Gastroesophageal sphincter (tissue), 4 donors: ENCODE data around the gene ZNF518B. TPM values are rescaled to one million over a fixed set of nuclear protein-coding genes. Genes with fewer than 3 reads are reported as not detected.
"Not testable (repeated sequence)": the region's sequence is repeated elsewhere in the genome, so short reads cannot be mapped to it uniquely, and the experiment has no call there.

Experiments
- ATAC-seq: fragments of 150-250 bp; one replicate; pipeline ENCODE4 v1.9.1; 2016; ENCODE audit warnings: mild to moderate bottlenecking, moderate library complexity
- H3K27ac ChIP-seq, 4 donors: fragments of 200-600 bp; sonication (generic) in 3 of 4; 1 replicate in 3 of 4; 2 replicates in 1 of 4; pipeline ENCODE4 v1.5.1; 2016 to 2019
- H3K27me3 ChIP-seq: fragments of 200-600 bp; sonication (generic); one replicate; pipeline ENCODE4 v1.5.1; 2019
- H3K36me3 ChIP-seq, 2 donors: fragments of 200-600 bp; sonication (generic); one replicate each; pipeline ENCODE4 v1.5.1; 2019; ENCODE audit warnings: control low read depth in 1 of 2
- H3K4me1 ChIP-seq, 3 donors: fragments of 200-600 bp; sonication (generic); 1 replicate in 2 of 3; 2 replicates in 1 of 3; pipeline ENCODE4 v1.5.1; 2016 to 2019; ENCODE audit warnings: control low read depth in 2 of 3
- H3K4me3 ChIP-seq, 2 donors: fragments of 200-600 bp; sonication (generic); one replicate each; pipeline ENCODE4 v1.5.1; 2019; ENCODE audit warnings: mild to moderate bottlenecking in 1 of 2, moderate library complexity in 1 of 2
- H3K9me3 ChIP-seq, 3 donors: fragments of 200-600 bp; sonication (generic); one replicate each; pipeline ENCODE4 v1.5.1; 2017 to 2019; ENCODE audit warnings: control low read depth in 2 of 3
- EP300 ChIP-seq: sonication (generic); formaldehyde crosslinking; IDR thresholded peaks from one replicate; pipeline ENCODE4 v1.6.1; 2017; ENCODE audit warnings: antibody characterized with exemption, mild to moderate bottlenecking
- POLR2A ChIP-seq, 2 donors: fragments of 450-650 bp; IDR thresholded peaks; one replicate each; pipeline ENCODE4 v1.6.1; 2017; ENCODE audit warnings: antibody characterized with exemption in 2 of 2, mild to moderate bottlenecking in 2 of 2, moderate library complexity in 1 of 2
- POLR2AphosphoS5 ChIP-seq: sonication (generic); formaldehyde crosslinking; IDR thresholded peaks from one replicate; pipeline ENCODE4 v1.6.1; 2017; ENCODE audit warnings: antibody characterized with exemption
- WGBS, 2 donors: methylation state at CpG; one replicate each; pipeline ENCODE4 v1.1.5; 2018; ENCODE audit warnings: low coverage in 1 of 2; 5-methylcytosine and 5-hydroxymethylcytosine counted together
- total RNA-seq, 4 donors: library from RNA; depleted of rRNA; stranded (reverse); fragments of >200 nt; gene quantifications; one replicate each; pipeline ENCODE4 v1.1.0, GENCODE V29; 2016
- TF ChIP-seq, protein P1 (sequence below), 4 experiments: fragments of 200-600 bp in 2 of 4; fragments of 450-650 bp in 2 of 4; sonication (generic) in 1 of 4; IDR thresholded peaks; one replicate each; pipeline ENCODE4 v1.5.1; 2017 to 2019; ENCODE audit warnings: antibody characterized with exemption in 4 of 4, mild to moderate bottlenecking in 2 of 4, moderate library complexity in 2 of 4

The ZNF518B gene
- total RNA-seq, 4 donors from 2014 or later: 28.7 to 36.5 (median 32.8) TPM

DNA sequence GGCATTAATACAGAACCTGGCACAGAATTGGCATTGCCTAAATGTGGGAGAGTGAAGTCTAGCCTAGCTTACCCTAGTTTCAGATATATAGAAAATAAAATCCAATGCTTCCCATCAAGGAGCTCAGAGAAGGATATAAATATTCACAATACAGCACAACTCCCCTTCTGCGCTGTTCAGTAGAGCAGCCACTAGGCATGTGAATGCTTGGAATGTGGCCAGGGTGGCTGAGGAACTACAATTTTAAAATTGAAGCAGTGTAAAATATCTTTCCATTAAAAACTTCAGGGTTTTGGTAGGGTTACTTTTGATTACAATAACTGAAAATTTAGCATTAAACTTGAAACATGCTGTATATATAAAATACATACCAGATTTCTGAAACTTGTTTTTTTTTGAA lies 19.5 kb downstream of the ZNF518B start:
- ATAC-seq: no peak
- Histone ChIP-seq H3K27me3 (no peaks in the 10 kb centered on the region), H3K36me3 (no peaks in the 10 kb centered on the region), H3K9me3 (peaks cover 0 to 12% (median 2%) of the 10 kb centered on the region in 3 donors), H3K27ac (no peak overlapping the region), H3K4me1 (no peaks in the 10 kb centered on the region), H3K4me3 (no peak overlapping the region)
- TF ChIP-seq POLR2AphosphoS5: no peak
- 55 to 71% methylated on average over 1 of the region's 1 CpG for WGBS, 2 donors

DNA sequence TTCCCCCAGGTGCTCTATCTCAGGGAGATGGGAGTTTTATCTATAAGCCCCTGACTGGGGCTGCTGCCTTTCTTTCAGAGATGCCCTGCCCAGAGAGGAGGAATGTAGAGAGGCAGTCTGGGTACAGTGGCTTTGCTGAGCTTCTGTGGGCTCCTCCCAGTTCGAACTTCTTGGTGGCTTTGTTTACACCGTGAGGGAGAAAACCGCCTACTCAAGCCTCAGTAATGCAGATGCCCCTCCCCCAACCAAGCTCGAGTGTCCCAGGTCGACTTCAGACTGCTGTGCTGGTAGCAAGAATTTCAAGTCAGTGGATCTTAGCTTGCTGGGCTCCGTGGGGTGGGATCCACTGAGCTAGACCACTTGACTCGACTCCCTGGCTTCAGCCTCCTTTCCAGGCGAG lies 29.5 kb downstream of the ZNF518B start:
- H3K27ac ChIP-seq: not testable (repeated sequence)

DNA sequence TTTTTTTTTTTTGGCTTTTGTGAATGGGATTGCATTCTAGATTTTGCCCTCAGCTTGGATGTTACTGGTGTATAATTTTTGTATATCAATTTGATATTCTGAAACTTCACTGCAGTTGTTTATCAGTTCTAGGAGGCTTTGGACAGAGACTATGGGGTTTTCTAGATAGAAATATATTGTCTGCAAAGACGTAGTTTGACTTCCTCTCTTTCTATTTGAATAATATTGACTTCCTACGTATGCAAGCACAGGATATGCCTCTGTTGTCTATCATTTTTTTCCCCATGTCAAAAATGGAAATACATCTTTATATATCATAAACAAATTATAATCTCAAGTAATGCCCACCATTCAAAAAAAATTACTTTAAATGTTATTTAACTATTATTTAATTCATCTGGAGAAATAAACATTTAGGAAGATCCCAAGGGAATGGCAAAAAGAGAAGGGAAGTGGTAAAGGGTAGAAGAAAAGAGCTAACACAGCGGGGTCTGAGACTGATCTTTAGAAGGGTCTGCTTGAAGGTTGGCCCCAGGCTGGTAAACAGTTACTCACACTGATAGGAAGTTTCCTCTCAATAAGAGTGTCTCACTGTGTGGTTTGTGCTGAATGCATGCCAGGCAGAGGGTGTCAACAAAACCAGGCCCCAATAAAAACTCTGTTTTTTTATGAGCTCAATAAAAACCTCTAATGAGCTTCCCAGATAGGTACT lies 35.7 kb downstream of the ZNF518B start:
- Histone ChIP-seq H3K9me3 (no peaks in the 10 kb centered on the region), H3K27me3 (no peaks in the 10 kb centered on the region), H3K27ac (no peak overlapping the region), H3K4me1 (no peaks in the 10 kb centered on the region), H3K4me3 (no peak overlapping the region), H3K36me3 (no peaks in the 10 kb centered on the region)
- ATAC-seq: no peak
- TF ChIP-seq, protein P1, sequence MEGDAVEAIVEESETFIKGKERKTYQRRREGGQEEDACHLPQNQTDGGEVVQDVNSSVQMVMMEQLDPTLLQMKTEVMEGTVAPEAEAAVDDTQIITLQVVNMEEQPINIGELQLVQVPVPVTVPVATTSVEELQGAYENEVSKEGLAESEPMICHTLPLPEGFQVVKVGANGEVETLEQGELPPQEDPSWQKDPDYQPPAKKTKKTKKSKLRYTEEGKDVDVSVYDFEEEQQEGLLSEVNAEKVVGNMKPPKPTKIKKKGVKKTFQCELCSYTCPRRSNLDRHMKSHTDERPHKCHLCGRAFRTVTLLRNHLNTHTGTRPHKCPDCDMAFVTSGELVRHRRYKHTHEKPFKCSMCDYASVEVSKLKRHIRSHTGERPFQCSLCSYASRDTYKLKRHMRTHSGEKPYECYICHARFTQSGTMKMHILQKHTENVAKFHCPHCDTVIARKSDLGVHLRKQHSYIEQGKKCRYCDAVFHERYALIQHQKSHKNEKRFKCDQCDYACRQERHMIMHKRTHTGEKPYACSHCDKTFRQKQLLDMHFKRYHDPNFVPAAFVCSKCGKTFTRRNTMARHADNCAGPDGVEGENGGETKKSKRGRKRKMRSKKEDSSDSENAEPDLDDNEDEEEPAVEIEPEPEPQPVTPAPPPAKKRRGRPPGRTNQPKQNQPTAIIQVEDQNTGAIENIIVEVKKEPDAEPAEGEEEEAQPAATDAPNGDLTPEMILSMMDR (IDR thresholded peaks at IDR 0.05): no peak
- TF ChIP-seq POLR2AphosphoS5: no peak
- no peak for TF ChIP-seq POLR2A (IDR thresholded peaks at IDR 0.05)
- TF ChIP-seq EP300: no peak
- WGBS, 2 donors: 53 to 64% methylated on average over 3 of the region's 3 CpGs

More for the DNA sequence above, 29.5 kb downstream of the ZNF518B start:
- not testable (repeated sequence) for H3K36me3 ChIP-seq, H3K4me1 ChIP-seq, H3K27me3 ChIP-seq, ATAC-seq, H3K4me3 ChIP-seq
- H3K9me3 ChIP-seq: peaks cover 0 to 17% (median 0%) of the 10 kb centered on the region in 3 donors
- 87% methylated on average over 3 of the region's 8 CpGs; no CpG with 5 or more reads in 1 of the 2 donors for WGBS, 2 donors

DNA sequence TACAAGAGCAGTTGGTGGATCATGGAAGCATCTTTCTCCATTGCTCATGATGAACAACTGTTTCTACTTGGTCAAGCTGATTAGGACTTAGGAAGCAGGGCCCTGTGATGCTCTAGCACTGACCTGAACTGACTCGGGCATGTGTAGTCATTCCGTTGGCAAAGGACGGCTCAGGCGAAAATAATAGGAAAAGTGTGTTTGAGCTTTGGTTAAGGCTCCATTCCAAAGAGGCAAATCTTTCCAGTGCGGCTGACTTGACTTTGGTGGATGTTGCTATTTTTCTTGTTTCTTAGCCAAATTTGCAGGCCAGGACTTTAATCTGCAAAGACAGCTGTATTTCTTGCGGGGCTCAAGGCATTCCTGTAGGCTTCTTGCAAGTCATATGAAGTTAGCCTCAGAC lies 39.5 kb downstream of the ZNF518B start:
- no peak for ATAC-seq
- Histone ChIP-seq H3K4me3 (no peak overlapping the region), H3K36me3 (no peaks in the 10 kb centered on the region), H3K27ac (no peak overlapping the region), H3K9me3 (no peaks in the 10 kb centered on the region), H3K27me3 (no peaks in the 10 kb centered on the region), H3K4me1 (no peaks in the 10 kb centered on the region)
- no peak for TF ChIP-seq POLR2A (IDR thresholded peaks at IDR 0.05)
- no peak for TF ChIP-seq EP300
- TF ChIP-seq, protein P1 (IDR thresholded peaks at IDR 0.05): no peak
- no peak for TF ChIP-seq POLR2AphosphoS5
- WGBS, 2 donors: 64 to 81% methylated on average over 6 of the region's 6 CpGs

DNA sequence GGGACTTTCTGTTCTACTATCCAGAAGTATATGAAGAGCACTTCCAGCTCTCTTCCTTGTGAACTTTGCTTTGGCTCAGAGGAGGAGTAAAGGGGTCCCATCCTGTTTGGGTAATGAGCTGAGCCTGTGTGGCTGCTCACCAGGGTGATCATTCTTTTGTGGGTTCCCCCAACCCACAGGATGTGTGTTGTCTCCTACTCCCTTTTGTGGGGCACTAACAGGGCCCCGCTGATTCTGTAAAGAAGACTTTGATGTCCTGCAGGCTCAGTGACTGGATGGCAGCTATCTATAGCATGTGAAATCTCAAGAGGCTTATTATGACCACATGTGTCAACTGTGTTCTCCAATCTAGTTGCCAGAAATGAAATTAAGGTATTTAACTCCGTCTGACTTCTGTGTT lies 40.8 kb downstream of the ZNF518B start:
- H3K4me1 ChIP-seq: no peaks in the 10 kb centered on the region
- 38 to 80% methylated on average over 1 of the region's 2 CpGs for WGBS, 2 donors

DNA sequence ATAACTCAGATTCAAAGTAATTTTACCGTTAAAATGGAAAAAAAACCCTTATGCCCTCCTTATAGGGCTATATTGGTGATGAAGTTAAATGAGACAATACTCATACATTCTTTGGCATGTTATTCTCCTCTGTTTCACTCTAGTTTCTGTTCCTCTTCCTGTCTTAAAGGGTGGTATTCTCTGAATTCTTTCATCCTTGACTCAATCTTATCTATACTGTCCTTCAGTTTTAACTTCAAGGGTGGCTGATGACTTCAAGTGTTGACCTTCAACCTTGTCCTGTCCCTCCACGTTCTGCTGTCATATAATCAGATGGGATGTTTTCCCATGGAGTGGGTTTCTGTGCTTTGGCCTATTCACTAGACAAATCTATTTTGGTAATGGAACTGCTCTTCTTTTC lies 44.0 kb downstream of the ZNF518B start:
- Histone ChIP-seq H3K27ac (no peak overlapping the region), H3K27me3 (no peaks in the 10 kb centered on the region), H3K4me3 (no peak overlapping the region), H3K9me3 (no peaks in the 10 kb centered on the region), H3K4me1 (no peaks in the 10 kb centered on the region), H3K36me3 (no peaks in the 10 kb centered on the region)
- WGBS, 2 donors: 51 to 75% methylated on average over 2 of the region's 2 CpGs
- no peak for ATAC-seq
- TF ChIP-seq POLR2A (IDR thresholded peaks at IDR 0.05) (no peak), EP300 (no peak), POLR2AphosphoS5 (no peak)
- TF ChIP-seq, protein P1 (IDR thresholded peaks at IDR 0.05): no peak

More for the DNA sequence above, 40.8 kb downstream of the ZNF518B start:
- TF ChIP-seq, protein P1 (IDR thresholded peaks at IDR 0.05): no peak
- TF ChIP-seq EP300 (no peak), POLR2A (IDR thresholded peaks at IDR 0.05) (no peak), POLR2AphosphoS5 (no peak)
- Histone ChIP-seq H3K36me3 (no peaks in the 10 kb centered on the region), H3K9me3 (no peaks in the 10 kb centered on the region), H3K27me3 (no peaks in the 10 kb centered on the region), H3K4me3 (no peak overlapping the region), H3K27ac (no peak overlapping the region)
- ATAC-seq: no peak
